Erythroblast (primary cell): ENCODE data around the gene TWIST2.

Source experiments
- GATA1 ChIP-seq: IDR thresholded peaks from 2 replicates; pipeline ENCODE4 v1.6.1; 2011; ENCODE audit warnings: low read depth, mild to moderate bottlenecking, control low read depth, low read length, moderate library complexity
- POLR2A ChIP-seq: IDR thresholded peaks from 2 replicates; pipeline ENCODE4 v1.6.1; 2011; ENCODE audit warnings: mild to moderate bottlenecking, low read length

- TF ChIP-seq POLR2A (no peak), GATA1 (no peak)
Observed at GRCh38 chr2:238906936-238907716, 59.2 kb downstream of the TWIST2 start.
